Measurements from ENCODE around the gene ST8SIA2. TPM values are rescaled to one million over a fixed set of nuclear protein-coding genes. Genes with fewer than 3 reads are reported as not detected.

The ST8SIA2 gene
- total RNA-seq, 2 experiments from 2014 or later: not detected

- ChIA-PET CTCF (no interaction called here), POLR2A (no interaction called here)
- no peaks in the 10 kb centered on the region for H3K9me3 Mint-ChIP-seq
- DNase-seq: no peak
- intact Hi-C loops (cut with micrococcal nuclease): no loop called here
- no peaks in the 10 kb centered on the region for H3K36me3 Mint-ChIP-seq
- no peaks in the 10 kb centered on the region for H3K4me1 Mint-ChIP-seq (ENCODE audit: low read depth)
- peaks cover 11% of the 10 kb centered on the region for H3K27me3 Mint-ChIP-seq
- H3K27ac Mint-ChIP-seq: no peak overlapping the region
- no peak overlapping the region for H3K4me3 Mint-ChIP-seq
Observed at GRCh38 chr15:92418864-92419263, 25.2 kb downstream of the ST8SIA2 start.

GRCh38 chr15:92421976-92422375, 28.3 kb downstream of the ST8SIA2 start:
- intact Hi-C loops (cut with micrococcal nuclease): no loop called here
- DNase-seq: no peak
- H3K36me3 Mint-ChIP-seq: no peaks in the 10 kb centered on the region
- ChIA-PET CTCF (interaction anchor here (1.0 kb wide), 1 partner anchor 13 kb away, joined by 3 read pairs; no protein-coding TSS in a partner anchor), POLR2A (no interaction called here)
- peaks cover 16% of the 10 kb centered on the region for H3K27me3 Mint-ChIP-seq
- no peaks in the 10 kb centered on the region for H3K4me1 Mint-ChIP-seq (ENCODE audit: low read depth)
- H3K27ac Mint-ChIP-seq: no peak overlapping the region
- no peaks in the 10 kb centered on the region for H3K9me3 Mint-ChIP-seq
- H3K4me3 Mint-ChIP-seq: no peak overlapping the region

- CTCF ChIA-PET: no interaction called here
- H3K27me3 Mint-ChIP-seq: peaks cover 21% of the 10 kb centered on the region
- intact Hi-C loops (cut with micrococcal nuclease): no loop called here
Observed at GRCh38 chr15:92425578-92426225, 32.0 kb downstream of the ST8SIA2 start.

GRCh38 chr15:92429378-92430068, 35.8 kb downstream of the ST8SIA2 start:
- Mint-ChIP-seq H3K9me3 (no peaks in the 10 kb centered on the region), H3K36me3 (no peaks in the 10 kb centered on the region), H3K4me1 (ENCODE audit: low read depth) (no peaks in the 10 kb centered on the region), H3K27me3 (peaks cover 24% of the 10 kb centered on the region), H3K4me3 (no peak overlapping the region), H3K27ac (no peak overlapping the region)
- intact Hi-C loops (cut with micrococcal nuclease): no loop called here
- POLR2A ChIA-PET: no interaction called here
- DNase-seq: no peak
- CTCF ChIA-PET: no interaction called here

More at GRCh38 chr15:92425578-92426225, 32.0 kb downstream of the ST8SIA2 start:
- Mint-ChIP-seq H3K27ac (no peak overlapping the region), H3K4me3 (no peak overlapping the region), H3K9me3 (no peaks in the 10 kb centered on the region), H3K36me3 (no peaks in the 10 kb centered on the region), H3K4me1 (ENCODE audit: low read depth) (no peaks in the 10 kb centered on the region)
- DNase-seq: no peak
- POLR2A ChIA-PET: no interaction called here

GRCh38 chr15:92430069-92430440, 36.4 kb downstream of the ST8SIA2 start:
- Mint-ChIP-seq H3K36me3 (no peaks in the 10 kb centered on the region), H3K27me3 (peaks cover 23% of the 10 kb centered on the region), H3K4me1 (ENCODE audit: low read depth) (no peaks in the 10 kb centered on the region), H3K4me3 (no peak overlapping the region), H3K27ac (no peak overlapping the region), H3K9me3 (no peaks in the 10 kb centered on the region)
- ChIA-PET CTCF (no interaction called here), POLR2A (no interaction called here)
- DNase-seq: no peak
- intact Hi-C loops (cut with micrococcal nuclease): no loop called here

- intact Hi-C loops (cut with micrococcal nuclease): no loop called here
- Mint-ChIP-seq H3K36me3 (no peaks in the 10 kb centered on the region), H3K4me1 (ENCODE audit: low read depth) (no peaks in the 10 kb centered on the region), H3K27ac (no peak overlapping the region), H3K4me3 (no peak overlapping the region), H3K27me3 (peaks cover 8% of the 10 kb centered on the region), H3K9me3 (no peaks in the 10 kb centered on the region)
- ChIA-PET CTCF (interaction anchor here (1.1 kb wide), 1 partner anchor 13 kb away, joined by 3 read pairs; no protein-coding TSS in a partner anchor), POLR2A (no interaction called here)
- DNase-seq: no peak
Observed at GRCh38 chr15:92435145-92435544, 41.5 kb downstream of the ST8SIA2 start.

- Mint-ChIP-seq H3K27ac (no peak overlapping the region), H3K27me3 (peaks cover 6% of the 10 kb centered on the region), H3K4me3 (no peak overlapping the region), H3K4me1 (ENCODE audit: low read depth) (no peaks in the 10 kb centered on the region), H3K9me3 (no peaks in the 10 kb centered on the region), H3K36me3 (no peaks in the 10 kb centered on the region)
- ChIA-PET CTCF (no interaction called here), POLR2A (no interaction called here)
- intact Hi-C loops (cut with micrococcal nuclease): no loop called here
- DNase-seq: no peak
Observed at GRCh38 chr15:92438471-92438870, 44.8 kb downstream of the ST8SIA2 start.

- no peaks in the 10 kb centered on the region for H3K4me1 Mint-ChIP-seq (ENCODE audit: low read depth)
Observed at GRCh38 chr15:92443381-92443780, 49.7 kb downstream of the ST8SIA2 start.

GRCh38 chr15:92444631-92445030, 51.0 kb downstream of the ST8SIA2 start:
- no peaks in the 10 kb centered on the region for H3K4me1 Mint-ChIP-seq (ENCODE audit: low read depth)
- H3K4me3 Mint-ChIP-seq: no peak overlapping the region
- no peaks in the 10 kb centered on the region for H3K36me3 Mint-ChIP-seq
- peaks cover 1% of the 10 kb centered on the region for H3K27me3 Mint-ChIP-seq
- no peak for DNase-seq
- H3K27ac Mint-ChIP-seq: no peak overlapping the region
- H3K9me3 Mint-ChIP-seq: no peaks in the 10 kb centered on the region
- ChIA-PET CTCF (no interaction called here), POLR2A (no interaction called here)
- intact Hi-C loops (cut with micrococcal nuclease): no loop called here

More at GRCh38 chr15:92443381-92443780, 49.7 kb downstream of the ST8SIA2 start:
- H3K27ac Mint-ChIP-seq: no peak overlapping the region
- no peaks in the 10 kb centered on the region for H3K27me3 Mint-ChIP-seq
- intact Hi-C loops (cut with micrococcal nuclease): no loop called here
- no peaks in the 10 kb centered on the region for H3K9me3 Mint-ChIP-seq
- CTCF ChIA-PET: no interaction called here
- no peak for DNase-seq
- H3K36me3 Mint-ChIP-seq: no peaks in the 10 kb centered on the region
- POLR2A ChIA-PET: no interaction called here
- H3K4me3 Mint-ChIP-seq: no peak overlapping the region

- no peaks in the 10 kb centered on the region for H3K36me3 Mint-ChIP-seq
- POLR2A ChIA-PET: no interaction called here
- no peaks in the 10 kb centered on the region for H3K9me3 Mint-ChIP-seq
- H3K4me3 Mint-ChIP-seq: no peak overlapping the region
- CTCF ChIA-PET: no interaction called here
- intact Hi-C loops (cut with micrococcal nuclease): no loop called here
- no peak overlapping the region for H3K27ac Mint-ChIP-seq
- H3K27me3 Mint-ChIP-seq: peaks cover 3% of the 10 kb centered on the region
- no peak for DNase-seq
- H3K4me1 Mint-ChIP-seq (ENCODE audit: low read depth): no peaks in the 10 kb centered on the region
Observed at GRCh38 chr15:92448370-92448769, 54.7 kb downstream of the ST8SIA2 start.

- Mint-ChIP-seq H3K27ac (no peak overlapping the region), H3K4me1 (ENCODE audit: low read depth) (no peaks in the 10 kb centered on the region), H3K4me3 (no peak overlapping the region), H3K36me3 (no peaks in the 10 kb centered on the region), H3K9me3 (no peaks in the 10 kb centered on the region), H3K27me3 (peaks cover 3% of the 10 kb centered on the region)
- no peak for DNase-seq
- ChIA-PET CTCF (no interaction called here), POLR2A (no interaction called here)
- intact Hi-C loops (cut with micrococcal nuclease): no loop called here
Observed at GRCh38 chr15:92449476-92449875, 55.8 kb downstream of the ST8SIA2 start.

- Mint-ChIP-seq H3K27me3 (peaks cover 3% of the 10 kb centered on the region), H3K4me3 (no peak overlapping the region), H3K9me3 (no peaks in the 10 kb centered on the region), H3K27ac (no peak overlapping the region), H3K4me1 (ENCODE audit: low read depth) (no peaks in the 10 kb centered on the region), H3K36me3 (no peaks in the 10 kb centered on the region)
- DNase-seq: no peak
- intact Hi-C loops (cut with micrococcal nuclease): no loop called here
- POLR2A ChIA-PET: no interaction called here
- CTCF ChIA-PET: no interaction called here
Observed at GRCh38 chr15:92451225-92451825, 57.6 kb downstream of the ST8SIA2 start.

GRCh38 chr15:92452143-92452542, 58.5 kb downstream of the ST8SIA2 start:
- Mint-ChIP-seq H3K27ac (no peak overlapping the region), H3K4me3 (no peak overlapping the region), H3K4me1 (ENCODE audit: low read depth) (no peaks in the 10 kb centered on the region), H3K36me3 (no peaks in the 10 kb centered on the region), H3K27me3 (peaks cover 3% of the 10 kb centered on the region), H3K9me3 (no peaks in the 10 kb centered on the region)
- intact Hi-C loops (cut with micrococcal nuclease): no loop called here
- no peak for DNase-seq
- CTCF ChIA-PET: no interaction called here
- POLR2A ChIA-PET: no interaction called here
